GM18867 (cell line): ENCODE data around the gene MAF.

Source experiments
- ATAC-seq: cut with Tn5 transposase; IDR thresholded peaks from one replicate; pipeline ENCODE4 v1.9.1; 2021; ENCODE audit warnings: mild to moderate bottlenecking, moderate library complexity; ENCODE audit not compliant: unreplicated experiment

Gene MAF

DNA sequence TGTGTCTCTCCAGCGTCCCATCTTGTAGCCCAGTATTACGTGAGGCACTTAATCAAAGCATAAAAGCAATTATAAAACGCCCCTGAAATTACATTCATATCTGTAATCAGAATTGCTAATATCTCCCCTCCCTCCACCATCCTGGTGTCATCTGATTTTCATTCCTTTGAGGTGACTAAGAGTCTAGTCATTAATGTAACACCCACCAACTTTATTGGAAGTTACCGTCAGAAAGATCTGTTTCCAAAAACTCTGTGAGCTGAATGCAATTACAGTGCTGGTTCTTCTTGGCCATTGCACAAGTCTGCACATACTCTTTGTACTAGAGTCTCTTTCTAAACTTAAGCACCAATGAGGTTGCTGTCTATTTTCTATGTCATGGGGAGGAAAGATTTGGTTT is 12.5 kb upstream of the MAF start:
- no peak for ATAC-seq

DNA sequence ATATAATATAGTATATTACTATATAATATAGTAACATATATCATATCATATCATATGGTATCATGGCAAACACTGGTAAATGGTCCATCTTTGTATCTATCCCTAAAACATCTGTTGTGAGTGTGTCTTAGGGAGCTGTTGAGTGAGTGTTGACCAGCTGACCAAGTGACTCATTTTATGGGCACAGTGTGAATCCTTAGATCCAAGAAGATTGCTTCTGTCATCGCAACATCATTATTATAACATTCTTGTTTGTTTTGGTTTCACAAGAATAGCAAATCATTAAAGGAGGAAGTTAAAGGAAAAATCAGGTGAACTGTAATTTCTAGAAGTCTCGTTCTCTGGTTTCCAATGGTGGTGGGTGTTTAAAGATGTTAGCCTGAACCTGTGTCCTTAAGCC is 11.7 kb upstream of the MAF start:
- ATAC-seq, result no peak

DNA sequence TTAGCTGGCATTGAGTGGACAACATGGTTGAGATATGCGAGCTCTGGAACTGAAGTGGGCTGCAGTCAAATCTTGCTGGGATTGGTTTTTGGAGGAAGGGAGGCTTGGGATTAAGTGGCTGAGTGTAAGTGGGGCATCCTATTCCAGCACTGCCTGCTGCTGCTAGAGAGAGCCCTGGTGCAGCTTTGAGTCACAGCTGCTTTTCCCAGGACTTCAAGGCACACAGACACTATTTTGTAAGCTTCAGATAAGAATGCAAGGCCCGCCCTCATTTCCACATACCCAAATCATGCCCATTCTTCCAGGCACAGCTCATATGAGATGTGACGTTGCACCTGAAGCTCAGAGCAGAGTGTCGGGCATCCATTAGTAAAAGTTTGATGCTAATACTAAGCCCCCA is 10.2 kb upstream of the MAF start:
- no peak for ATAC-seq

DNA sequence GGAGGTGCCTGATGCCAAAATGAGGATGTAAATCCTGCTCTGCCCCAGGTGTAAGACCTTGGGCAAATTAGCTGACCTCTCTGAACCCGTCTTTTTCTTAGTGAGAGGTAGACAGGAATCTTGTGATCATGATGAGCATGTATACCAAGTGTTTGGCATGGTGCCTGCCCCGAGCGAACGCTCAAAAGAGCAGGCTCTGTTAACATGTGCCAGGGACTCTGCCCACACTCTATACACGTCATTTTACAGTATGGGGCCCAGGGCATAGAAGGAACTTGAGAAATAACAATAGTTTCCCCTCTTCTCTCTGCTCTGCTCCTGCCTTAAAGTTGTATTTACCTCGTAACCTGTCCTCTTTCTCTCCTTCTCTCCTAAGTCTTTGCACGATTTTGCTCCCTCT is 9.3 kb upstream of the MAF start:
- no peak for ATAC-seq

DNA sequence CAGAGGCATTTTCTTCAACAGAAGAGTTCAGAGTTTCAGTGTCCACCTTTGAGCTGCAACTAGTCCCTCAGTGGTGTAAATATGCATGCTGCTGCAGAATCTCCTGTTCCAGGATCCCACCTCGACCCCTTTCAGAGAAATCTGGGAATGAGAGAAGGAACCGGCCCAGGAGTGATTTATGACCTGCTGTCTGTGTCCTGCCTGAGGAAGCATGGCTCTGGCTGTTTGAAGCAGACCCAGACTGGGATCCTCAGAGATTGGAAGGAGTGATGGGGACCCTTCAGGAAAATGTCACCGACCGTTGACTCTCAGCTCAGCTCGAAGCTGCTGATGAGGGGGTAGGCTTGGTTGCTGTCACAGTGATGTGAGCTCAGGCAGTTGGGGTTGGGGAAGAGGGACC is 8.4 kb upstream of the MAF start:
- ATAC-seq, result no peak

DNA sequence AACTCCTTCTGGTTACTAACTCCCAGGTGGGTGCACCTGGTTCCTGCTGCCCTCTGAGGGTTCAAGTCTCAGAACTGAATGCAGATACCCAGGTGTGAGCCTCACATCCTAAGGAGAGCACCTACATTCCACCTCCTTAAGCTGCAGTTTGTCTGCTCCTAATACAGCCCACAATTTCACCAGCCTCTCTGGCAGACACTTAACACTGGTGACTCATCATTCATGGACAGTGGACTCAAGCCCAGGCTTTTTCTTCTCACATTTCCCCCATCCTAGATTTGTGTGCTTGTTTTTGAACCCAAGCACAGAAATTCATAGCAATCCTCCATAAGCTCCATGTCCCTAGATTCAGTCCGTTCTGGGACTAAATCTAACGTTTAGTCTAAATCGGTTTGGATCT is 7.0 kb upstream of the MAF start:
- no peak for ATAC-seq

DNA sequence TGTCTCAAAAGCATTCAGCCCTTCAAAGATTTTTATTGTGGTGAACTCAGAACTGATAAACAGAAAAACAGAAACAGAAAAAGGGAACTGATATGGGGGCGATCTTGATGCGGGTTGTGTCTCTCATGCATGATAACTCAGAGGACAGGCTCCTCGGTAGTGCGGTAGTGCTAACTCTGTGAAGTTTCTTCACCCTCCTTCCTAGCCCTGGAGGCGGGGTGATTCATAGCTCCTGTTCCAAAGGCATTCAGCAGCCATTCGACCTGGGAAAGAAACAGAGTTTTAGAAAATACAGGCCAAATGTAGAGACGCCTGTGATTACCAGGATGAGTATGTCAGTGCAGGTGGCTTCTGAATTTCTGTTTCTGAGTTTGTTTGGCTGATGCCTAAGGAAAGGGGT is 5.5 kb upstream of the MAF start:
- peak; percentile 85 for ATAC-seq

DNA sequence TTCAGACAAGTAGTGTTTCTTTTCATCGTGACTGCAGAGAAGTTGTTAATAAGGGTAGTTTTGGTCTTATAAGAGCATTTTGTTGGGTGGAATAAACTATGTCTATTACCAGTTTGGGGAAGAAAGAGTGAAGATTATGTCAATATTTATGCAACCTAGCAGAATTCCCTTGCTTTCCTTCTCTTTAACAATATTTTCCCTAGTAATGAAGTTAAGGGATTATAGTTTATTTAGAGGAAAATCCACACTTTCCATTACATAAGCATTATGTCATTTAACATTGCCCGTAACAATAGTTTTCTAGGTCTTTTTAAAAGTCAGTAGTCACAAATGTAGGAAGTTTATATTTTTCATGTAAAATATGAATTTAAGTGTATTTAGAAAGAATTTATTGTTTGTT is 2.5 kb upstream of the MAF start:
- ATAC-seq, result no peak

DNA sequence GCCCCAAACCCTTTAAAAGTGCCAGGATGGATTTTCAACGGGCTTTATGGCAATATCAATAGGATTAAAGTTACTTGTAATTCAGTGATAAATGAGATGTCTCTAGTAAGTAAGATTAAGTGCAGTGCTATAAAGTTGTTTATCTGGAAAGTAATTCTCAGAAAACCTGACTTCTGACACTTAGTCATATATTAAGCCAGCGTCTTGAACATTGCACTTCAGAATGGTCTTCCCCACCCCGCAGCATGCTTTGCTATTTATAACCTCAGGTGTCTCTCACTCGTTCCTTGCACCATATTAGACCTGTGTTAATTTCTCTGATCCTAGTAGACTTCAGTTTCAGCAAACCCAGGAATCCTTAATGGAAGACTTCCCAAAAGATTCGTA is 2.1 kb upstream of the MAF start:
- ATAC-seq, result no peak

DNA sequence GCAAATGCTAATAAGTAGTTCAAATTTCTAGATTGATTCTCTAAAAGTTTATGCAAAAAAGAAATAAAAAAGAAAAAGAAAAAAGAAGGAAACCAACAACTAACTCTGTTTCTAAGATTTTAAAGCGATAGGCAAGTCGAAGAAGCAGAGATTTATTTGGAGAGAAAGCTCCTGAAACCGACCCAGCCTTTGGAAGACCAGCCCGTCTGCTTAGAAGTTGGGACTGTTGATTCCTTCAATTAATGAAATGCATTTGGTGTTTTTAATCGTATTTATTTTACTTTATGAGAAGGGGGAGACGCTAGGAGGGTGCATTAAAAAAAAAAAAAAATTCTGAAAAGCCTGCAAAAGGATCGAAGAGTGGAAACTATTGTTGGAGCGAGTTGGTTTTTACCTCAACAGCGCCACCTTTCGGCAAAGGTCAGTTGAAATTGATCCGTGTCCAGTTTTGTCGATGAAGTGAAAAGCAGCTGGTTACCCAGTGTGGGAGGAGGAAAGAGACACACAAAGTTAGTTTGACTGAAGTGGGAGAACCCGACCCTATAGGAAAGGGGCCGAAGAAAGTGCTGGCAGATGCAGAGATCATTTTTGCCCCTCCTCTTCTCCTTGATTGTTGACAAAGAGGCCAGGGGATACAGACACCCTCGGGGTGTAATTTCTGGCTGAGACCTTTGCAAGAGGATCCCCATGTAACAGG is 1.5 kb upstream of the MAF start:
- no peak for ATAC-seq

DNA sequence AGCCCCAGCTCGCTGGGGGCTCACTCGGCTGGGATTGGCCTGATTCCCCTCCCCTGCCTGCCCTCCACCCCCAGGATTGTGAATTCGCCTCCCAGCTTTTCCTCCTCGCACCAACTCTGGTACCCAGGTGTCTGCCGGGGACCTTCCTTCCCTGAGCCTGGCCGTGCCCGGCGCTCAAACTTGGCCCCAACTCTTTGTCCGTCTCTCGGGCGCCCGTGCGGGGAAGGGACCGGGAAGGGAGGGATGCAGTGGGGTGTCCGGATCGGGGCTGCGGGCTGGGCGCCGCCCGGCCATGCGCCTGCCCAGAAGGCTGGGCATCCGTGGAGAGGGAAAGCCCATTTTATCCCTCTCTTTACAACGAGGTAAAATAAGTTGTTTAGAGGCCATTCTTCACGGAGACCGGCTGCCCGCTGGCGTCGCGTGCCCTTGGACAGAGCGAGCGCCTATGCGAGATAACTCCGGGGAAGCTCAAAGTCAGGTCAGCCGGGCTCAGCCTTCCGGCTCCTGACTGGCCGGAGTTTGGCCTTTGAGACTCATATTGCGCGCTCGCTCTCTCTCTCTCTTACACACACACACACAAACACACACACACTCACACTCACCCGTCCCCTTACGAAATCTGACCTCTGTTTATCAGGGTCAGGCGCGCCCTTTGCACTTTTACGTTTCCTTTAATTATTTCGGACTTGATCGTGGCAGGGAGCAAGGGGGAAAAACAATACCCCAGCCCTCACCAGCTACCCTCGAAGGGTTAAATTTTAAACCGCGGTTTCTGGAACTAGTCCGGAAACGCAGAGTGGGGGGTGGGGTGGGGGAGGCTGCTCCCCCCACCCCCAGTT is 774 bp upstream of the MAF start:
- ATAC-seq, result no peak

DNA sequence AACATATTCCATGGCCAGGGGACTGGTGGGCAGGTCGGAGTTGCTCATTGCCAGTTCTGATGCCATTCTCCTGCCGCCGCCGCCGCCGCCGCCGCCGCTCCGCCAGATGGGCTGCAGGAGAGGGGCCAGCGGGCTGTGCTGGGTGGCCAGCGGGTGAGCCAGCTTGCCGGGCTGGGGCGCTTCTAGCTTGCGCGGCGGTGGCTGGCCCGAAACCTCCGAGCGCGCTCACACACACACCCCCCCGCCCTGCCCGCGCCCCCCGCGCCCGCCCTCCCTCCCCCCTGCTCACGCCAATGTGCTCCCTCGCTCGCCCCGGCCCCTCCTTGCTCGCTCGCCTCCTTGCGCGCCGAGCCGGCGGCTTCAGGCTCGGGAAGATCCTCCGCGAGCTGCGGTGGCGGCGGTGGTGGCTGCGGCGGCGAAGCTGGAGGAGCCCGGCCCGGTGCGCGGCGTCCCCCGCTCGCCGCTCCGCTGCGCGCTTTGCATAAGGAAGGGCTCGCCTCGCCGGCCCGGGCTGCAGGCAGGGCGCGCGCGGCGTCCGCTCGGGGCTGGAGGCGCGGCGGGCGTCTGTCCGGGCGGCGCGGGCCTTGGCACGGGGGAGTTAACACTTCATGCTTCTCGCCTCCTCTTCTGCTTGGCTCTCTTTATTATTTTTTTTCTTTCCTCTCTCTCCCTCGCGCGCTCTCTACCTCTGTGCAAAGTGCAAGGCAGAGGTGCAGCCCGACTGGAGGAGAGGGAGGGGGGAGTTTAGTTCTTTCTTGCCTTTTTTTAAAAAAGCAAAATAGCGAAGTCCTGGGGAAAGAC is 500 bp downstream of the MAF start:
- peak; percentile 60 for ATAC-seq

DNA sequence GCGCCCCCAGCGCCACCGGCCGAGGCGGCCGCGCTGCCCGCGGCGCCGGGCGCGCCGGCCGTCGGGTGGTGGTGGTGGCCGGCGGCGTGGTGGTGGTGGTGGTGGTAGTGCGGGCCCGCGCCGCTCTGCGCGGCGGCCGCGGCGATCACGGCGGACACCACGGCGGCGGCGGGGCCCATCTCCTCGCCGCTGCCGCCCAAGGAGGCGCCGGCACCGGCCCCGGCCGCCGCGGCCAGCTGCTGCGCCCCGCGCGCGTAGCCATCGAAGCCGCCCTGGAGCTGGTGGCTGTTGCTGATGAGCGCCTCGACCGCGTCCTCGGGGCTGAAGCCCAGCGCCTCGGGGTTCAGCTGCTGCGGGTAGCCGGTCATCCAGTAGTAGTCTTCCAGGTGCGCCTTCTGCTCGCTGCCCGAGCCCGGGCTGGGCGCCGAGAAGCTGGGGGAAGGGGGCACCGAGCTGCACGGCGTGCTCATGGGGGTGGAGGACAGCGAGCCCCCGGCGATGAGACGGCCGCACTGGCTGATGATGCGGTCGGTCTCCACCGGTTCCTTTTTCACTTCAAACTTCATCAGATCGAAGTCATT is 1.2 kb downstream of the MAF start:
- ATAC-seq, result no peak

DNA sequence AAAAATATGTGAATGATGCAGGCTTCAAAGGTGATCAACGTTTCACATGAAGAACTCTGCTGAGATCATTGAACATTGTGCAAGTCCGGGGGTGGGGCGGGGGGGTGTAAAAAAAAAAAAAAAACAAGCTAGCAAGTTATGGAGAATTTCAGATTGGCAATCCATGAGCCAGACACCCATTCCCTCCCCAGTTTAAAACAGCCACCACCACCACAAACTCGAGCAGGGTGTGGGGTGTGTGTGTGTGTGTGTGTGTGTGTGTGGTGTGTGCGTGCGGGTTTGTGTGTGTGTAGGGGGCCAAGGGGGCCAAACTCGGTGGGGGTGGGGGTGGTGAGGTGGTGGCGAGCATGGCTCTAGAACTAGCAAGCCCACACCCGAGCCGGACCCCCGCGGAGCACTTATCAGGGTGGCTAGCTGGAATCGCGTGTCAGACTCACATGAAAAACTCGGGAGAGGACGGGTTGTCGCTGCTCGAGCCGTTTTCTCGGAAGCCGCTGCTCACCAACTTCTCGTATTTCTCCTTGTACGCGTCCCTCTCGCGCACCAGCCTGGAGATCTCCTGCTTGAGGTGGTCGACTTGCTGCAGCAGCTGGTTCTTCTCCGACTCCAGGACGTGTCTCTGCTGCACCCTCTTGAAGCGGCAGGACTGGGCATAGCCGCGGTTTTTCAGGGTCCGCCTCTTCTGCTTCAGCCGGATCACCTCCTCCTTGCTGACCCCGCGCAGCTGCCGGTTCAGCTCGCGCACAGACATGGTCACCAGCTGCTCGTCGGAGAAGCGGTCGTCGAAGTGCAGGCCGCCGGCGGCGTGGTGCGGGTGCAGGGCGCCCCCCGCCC is 2.0 kb downstream of the MAF start:
- ATAC-seq, result no peak

DNA sequence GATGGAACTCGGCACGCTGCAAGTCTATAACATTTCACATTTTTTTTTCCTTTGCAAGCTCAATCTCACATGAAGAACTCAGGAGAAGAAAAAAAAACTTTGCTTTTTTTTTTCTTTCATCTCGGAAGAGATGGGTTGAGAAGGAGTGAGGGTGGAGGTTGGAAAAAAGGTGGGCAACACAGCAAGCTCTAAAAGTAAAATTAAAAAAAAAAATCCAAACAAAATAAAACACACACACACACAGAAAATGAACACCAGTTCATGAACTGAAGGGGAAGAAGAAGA is 2.5 kb downstream of the MAF start:
- ATAC-seq, result no peak

DNA sequence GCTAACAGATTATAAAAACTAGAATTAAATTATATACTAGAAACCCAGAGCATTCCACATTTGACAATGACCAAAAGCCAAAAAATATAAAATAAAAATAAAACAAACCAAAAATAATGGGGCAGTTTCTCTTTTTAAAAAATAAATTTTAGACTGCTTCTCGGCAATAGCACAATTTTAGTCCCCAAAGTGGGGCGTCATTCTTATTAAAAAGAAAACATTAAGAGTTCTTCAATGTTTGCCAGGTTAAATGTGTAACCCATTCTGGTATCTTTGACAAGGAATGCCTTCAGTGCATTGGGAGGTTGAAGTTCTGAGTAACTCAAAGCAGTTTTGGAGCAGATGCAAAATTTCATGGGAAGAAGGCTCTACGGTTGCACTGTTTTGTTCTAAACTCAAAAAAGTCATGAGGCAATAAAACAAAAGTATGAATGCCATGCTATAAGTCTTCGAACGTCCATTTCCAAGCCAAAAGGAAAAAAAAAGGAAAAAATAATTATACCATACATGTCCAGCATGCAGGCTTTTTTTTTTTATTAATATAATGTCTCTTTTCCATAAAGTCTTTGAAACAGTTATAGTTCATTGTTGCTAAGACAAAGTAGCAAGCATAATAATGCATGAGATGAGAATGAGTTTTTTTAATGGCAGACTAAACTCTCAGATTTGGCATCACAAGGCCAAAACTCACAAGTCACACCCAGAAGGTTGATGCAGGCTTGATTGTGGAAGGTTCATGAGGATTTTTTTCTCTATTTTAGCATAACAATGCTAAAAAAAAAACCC is 3.1 kb downstream of the MAF start:
- no peak for ATAC-seq

DNA sequence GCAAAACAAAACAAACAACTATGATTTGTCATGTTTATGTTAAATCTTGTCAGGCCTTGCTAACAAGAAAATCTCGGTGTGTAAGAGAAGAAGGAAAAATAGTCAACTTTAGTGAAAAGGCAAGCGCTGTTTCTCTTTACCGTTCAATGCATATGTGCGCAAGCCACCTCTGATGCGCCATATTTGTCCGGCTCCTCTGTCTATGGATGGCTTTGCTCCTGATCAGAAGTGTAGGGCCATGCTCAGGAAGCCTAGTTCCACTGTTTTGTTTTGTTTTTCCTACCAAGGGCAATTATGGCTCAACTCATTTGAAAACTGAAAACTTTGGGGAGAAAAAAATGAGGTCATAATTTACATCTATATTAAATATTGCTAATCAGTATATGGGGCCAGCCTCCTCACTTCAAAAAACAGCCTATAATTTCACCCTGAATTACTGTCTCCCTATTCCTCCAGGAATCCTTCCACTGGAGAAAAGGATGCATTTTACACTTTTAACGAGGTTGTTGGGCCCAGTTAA is 4.5 kb downstream of the MAF start:
- no peak for ATAC-seq

DNA sequence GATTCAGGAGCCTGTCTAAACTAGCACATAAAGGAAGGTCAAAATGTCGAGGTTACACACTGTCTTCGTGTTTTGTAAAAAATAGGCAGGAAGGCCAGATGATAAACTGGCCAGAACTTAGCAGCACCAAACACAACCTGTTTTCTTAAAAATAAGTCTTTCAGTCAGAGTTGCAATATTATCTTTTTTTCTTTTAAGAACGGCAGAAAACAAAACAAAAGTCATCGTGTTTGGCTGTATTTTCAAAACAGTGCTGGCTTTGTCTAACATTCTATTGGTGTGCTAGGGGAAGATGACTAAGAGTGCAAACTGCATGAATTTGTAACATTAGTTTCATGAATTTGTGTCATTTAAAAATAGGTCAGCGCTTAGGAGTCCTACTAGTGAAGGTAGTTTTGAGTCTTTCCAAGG is 5.3 kb downstream of the MAF start:
- ATAC-seq, result no peak

DNA sequence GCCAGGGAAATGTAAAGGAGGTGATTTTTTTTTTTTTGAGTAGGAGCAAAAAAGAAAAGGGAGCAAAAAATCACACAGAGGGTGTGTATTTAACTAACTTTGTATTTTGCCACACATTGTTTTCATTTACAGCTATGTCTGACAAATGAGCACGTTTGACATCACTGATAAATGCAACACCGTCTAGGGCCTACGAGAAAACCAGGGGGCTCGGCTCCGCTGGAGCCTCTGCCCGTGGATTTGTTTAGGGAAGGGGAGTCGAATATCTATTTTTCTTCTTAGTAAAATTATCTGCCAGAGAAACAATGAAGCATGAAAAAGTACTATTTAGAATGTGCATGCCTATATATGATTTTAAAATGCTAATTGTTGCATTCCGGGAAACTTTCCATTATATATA is 6.8 kb downstream of the MAF start:
- ATAC-seq, result no peak

DNA sequence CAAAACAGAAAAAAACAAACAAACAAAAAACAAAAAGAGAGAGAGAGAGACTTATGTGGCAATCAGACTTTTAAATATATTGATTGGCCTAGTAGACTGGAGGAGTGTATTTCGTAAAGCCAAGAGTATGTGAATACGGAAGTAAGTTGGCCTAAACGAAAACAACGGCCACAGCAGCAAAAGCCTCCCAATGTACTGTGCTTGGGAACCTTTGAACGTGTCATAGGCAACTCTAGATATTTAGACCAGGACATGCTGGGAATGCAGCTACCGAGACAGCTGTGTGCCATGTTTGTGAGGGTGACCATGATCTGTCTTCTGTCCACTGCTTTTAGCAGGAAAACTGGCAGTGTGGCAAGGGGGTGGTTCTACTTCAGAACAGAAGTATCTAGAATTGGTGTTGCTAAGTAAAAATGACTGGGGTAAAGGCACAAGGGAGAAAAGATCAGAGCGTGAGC is 7.4 kb downstream of the MAF start:
- no peak for ATAC-seq
